ENCODE measurements around the gene EIF2AK3. TPM values are rescaled to one million over a fixed set of nuclear protein-coding genes. Genes with fewer than 3 reads are reported as not detected.
"Not testable (repeated sequence)": the region's sequence is repeated elsewhere in the genome, so short reads cannot be mapped to it uniquely, and the experiment has no call there.

Gene EIF2AK3
- total RNA-seq, 2 donors from 2014 or later = 32.4 to 34.1 TPM

DNA sequence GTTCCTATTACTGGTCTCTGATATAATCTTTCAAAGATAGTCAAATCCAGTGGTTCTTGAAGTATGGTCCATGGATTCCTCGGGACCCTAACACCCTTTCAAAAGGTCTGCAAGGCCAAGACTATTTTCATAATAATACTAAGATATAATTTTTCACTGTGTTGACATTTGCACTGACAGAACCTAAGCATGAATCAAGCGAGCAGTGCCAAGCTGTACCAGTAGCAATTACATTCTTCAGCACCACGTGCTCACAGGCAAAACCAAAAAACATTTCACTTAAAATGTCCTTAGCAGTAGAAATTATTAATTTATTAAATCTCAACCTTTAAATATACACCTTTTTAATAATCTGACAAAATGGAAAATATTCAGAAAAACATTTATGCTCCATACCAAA lies 59.1 kb downstream of the EIF2AK3 start:
- no peak for ATAC-seq
- DNase-seq (ENCODE audit: low spot score) = no peak
- no peaks in the 10 kb centered on the region for H3K27me3 Mint-ChIP-seq
- no peak overlapping the region for H3K27ac Mint-ChIP-seq
- no peak overlapping the region for H3K4me3 Mint-ChIP-seq
- H3K4me1 Mint-ChIP-seq (ENCODE audit: low read depth in 2 of 2) = peaks cover 0 to 3% of the 10 kb centered on the region in 2 donors
- peaks cover 23% of the 10 kb centered on the region for H3K36me3 Mint-ChIP-seq
- no peaks in the 10 kb centered on the region for H3K9me3 Mint-ChIP-seq

DNA sequence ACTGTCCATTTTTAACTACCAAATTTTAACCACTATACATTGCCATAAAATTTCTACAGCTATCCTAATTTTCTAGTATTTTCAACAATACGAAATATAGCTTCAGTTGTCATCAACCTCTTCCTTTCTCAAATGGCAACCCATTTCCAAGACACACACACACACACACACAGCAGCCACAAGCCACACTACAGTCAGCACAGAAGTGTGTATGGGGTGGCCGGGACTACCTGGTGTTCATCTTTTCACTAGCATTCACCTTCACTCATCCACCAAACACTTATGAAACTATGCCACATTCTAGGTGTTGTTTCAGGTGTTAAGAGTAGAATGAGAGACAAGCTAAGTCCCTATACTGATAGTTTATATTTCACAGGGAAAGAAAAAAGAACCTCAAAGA lies 62.9 kb downstream of the EIF2AK3 start:
- DNase-seq (ENCODE audit: low spot score) = no peak
- Mint-ChIP-seq H3K4me1 (ENCODE audit: low read depth in 2 of 2) (peaks cover 0 to 15% of the 10 kb centered on the region in 2 donors), H3K9me3 (no peaks in the 10 kb centered on the region), H3K27ac (no peak overlapping the region), H3K4me3 (no peak overlapping the region), H3K36me3 (peaks cover 8% of the 10 kb centered on the region), H3K27me3 (no peaks in the 10 kb centered on the region)
- peak in 1 of 2 donors; percentile 51 for ATAC-seq

DNA sequence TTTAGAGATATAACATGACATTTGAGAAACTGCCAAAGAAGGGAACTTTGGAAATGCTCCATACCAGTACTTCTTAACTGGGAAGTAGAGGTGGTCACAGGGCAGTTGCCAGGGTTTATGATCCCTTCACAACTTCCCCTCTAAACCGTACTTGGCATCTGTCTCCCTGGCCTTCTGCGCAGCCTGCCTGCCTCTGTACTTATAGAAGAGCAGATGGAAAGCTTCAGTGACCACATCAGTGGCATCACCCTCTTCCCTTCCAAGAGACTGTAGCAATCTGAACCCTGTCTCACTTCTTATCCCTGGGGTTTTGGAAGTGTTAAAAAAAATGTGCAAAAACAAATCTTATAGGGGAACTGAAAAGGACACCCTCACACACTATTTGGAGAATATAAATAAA lies 64.1 kb downstream of the EIF2AK3 start:
- H3K27me3 Mint-ChIP-seq = no peaks in the 10 kb centered on the region
- peaks cover 8% of the 10 kb centered on the region for H3K36me3 Mint-ChIP-seq
- H3K9me3 Mint-ChIP-seq = no peaks in the 10 kb centered on the region
- no peak for DNase-seq (ENCODE audit: low spot score)
- H3K4me1 Mint-ChIP-seq (ENCODE audit: low read depth in 2 of 2) = peaks cover 0 to 15% of the 10 kb centered on the region in 2 donors
- H3K4me3 Mint-ChIP-seq = no peak overlapping the region
- no peak overlapping the region for H3K27ac Mint-ChIP-seq
- ATAC-seq = no peak

DNA sequence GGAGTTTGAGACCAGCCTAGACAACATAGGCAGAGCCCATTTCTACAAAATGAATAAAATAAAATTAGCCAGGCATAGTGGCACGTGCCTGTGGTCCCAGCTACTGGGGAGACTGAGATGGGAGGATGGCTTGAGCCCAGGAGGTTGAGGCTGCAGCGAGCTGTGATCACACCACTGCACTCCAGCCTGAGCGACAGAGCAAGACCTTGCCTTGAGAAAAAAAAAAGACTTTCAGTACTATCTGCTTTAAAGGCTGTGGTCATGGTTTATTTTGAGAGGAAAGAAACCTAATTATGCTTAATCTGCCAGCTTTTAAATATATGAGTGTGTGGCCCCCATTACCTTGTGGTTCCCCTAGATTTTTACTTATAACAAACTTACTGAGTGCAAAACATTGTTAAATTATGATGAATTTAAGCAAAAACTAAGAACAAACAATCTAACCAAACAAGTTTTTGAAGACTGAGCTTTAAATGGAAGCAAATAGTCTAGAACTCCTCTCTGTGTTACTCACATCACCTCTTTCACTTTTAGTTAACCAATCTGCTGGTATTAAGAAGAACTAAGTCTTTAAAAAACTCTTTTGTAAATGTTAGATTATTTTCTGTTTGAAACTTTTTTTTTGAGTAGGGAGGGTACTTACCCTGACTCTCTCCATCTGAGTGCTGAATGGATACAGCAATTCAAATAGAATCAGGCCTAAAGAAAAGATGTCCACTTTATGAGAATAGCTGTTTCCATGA lies 65.4 kb downstream of the EIF2AK3 start:
- H3K4me3 Mint-ChIP-seq = peak overlapping the region; percentile 25
- DNase-seq (ENCODE audit: low spot score) (no peak), ATAC-seq (peak in 1 of 2 donors; percentile 54)
- peaks cover 0 to 15% of the 10 kb centered on the region in 2 donors for H3K4me1 Mint-ChIP-seq (ENCODE audit: low read depth in 2 of 2)
- no peaks in the 10 kb centered on the region for H3K27me3 Mint-ChIP-seq
- peak overlapping the region in 1 of 2 donors; percentile 45 for H3K27ac Mint-ChIP-seq
- no peaks in the 10 kb centered on the region for H3K9me3 Mint-ChIP-seq
- peaks cover 8% of the 10 kb centered on the region for H3K36me3 Mint-ChIP-seq

DNA sequence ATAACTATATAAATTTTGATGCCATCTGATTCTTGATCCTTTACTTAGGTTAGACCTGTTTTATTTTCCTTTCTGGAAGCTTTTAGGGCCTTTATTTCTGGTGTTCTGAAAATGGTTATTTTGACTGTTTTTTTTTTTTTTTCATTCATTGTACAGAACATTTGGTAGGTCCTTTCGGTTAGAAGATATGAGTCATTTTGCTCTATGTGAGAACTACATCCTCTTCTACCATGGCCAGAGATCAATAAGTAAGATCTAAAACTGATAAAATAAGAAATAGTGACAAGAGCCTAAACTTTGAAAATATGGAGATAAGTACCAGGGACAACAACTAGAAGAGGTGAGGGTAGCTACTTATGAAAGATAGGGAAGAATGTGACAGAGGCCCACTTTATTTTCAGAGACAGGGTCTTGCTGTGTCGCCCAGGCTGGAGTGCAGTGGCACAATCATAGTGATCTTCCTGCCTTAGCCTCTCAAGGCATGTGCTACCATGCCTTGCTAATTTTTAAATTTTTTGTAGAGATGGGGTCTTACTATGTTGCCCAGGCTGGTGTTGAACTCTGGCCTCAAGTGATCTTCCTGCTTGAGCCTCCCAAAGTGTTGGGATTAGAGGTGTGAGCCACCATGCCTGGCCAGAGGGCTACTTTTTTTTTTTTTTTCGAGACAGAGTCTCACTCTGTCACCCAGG lies 66.5 kb downstream of the EIF2AK3 start:
- Mint-ChIP-seq H3K9me3 (no peaks in the 10 kb centered on the region), H3K4me1 (ENCODE audit: low read depth in 2 of 2) (peaks cover 0 to 15% of the 10 kb centered on the region in 2 donors), H3K27me3 (no peaks in the 10 kb centered on the region), H3K27ac (peak overlapping the region; percentile 26 to 72), H3K4me3 (peak overlapping the region; percentile 62), H3K36me3 (peaks cover 13% of the 10 kb centered on the region)
- no peak for DNase-seq (ENCODE audit: low spot score)
- peak in 1 of 2 donors; percentile 65 for ATAC-seq

DNA sequence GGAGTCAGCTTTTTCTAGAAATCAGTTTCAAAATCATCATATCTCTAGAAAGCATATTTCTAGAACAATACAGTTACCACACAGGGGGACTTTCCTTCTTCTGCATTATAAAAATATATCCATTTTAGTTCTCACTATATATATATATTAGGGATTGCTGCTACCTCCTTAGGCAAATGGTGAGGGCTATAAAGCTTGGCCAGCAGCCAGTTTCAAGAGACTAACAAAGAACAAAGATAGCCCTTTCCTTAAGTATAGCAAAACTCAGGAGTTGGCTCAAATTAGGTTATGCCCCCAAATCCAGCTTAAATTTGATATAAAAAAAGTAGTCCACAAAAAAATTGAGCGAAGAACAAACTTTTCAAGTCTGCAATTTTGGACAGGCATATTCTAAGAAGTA lies 70.0 kb downstream of the EIF2AK3 start:
- no peak overlapping the region for H3K27ac Mint-ChIP-seq
- H3K4me3 Mint-ChIP-seq = no peak overlapping the region
- no peaks in the 10 kb centered on the region for H3K9me3 Mint-ChIP-seq
- ATAC-seq = no peak
- no peaks in the 10 kb centered on the region for H3K27me3 Mint-ChIP-seq
- H3K4me1 Mint-ChIP-seq (ENCODE audit: low read depth in 2 of 2) = peaks cover 0 to 10% of the 10 kb centered on the region in 2 donors
- no peak for DNase-seq (ENCODE audit: low spot score)
- H3K36me3 Mint-ChIP-seq = peaks cover 15% of the 10 kb centered on the region

DNA sequence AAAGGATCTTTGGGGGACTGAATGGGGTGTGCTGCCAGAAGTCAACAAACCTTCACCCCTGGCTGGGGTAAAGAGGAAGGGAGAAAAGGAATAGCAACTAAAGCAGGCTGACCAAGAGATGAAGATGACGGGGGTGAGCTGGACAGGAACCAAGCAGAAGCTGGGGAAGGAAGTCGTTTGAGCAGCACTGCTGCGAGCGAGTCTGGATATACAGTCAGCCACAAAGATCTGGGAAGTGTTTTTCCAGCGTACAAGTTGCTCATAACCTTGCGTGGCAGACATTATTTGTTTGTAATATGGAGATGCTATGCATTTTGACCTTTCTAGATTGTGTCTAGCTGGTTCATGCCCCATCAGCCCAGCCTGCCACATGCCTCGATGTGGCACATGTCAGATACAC lies 71.2 kb downstream of the EIF2AK3 start:
- DNase-seq (ENCODE audit: low spot score) = no peak
- Mint-ChIP-seq H3K4me1 (ENCODE audit: low read depth in 2 of 2) (peaks cover 0 to 7% of the 10 kb centered on the region in 2 donors), H3K9me3 (no peaks in the 10 kb centered on the region), H3K27ac (no peak overlapping the region), H3K36me3 (peaks cover 15% of the 10 kb centered on the region), H3K27me3 (peaks cover 0 to 3% of the 10 kb centered on the region in 2 donors), H3K4me3 (no peak overlapping the region)
- ATAC-seq = no peak

DNA sequence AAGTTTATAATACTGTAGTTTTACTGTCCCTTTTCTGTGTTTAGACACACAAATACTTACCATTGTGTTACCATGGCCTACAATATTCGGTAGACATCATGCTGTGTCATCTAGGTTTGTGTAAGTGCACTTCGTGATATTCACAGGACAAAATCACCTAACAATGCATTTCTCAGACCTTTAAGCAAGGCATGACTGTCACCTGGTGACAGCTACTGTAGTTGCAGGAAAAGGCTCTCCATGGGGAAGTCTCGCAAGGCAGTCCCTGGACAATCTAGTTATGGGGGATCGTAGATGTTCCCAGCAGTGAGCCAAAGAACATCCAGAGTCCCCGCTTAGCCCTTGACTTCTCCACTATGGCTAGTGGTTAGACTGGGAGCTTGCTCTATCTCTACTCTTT lies 73.1 kb downstream of the EIF2AK3 start:
- no peak for ATAC-seq
- Mint-ChIP-seq H3K9me3 (no peaks in the 10 kb centered on the region), H3K27ac (no peak overlapping the region), H3K27me3 (peaks cover 13 to 14% of the 10 kb centered on the region in 2 donors), H3K36me3 (peaks cover 7% of the 10 kb centered on the region), H3K4me1 (ENCODE audit: low read depth in 2 of 2) (no peaks in the 10 kb centered on the region), H3K4me3 (no peak overlapping the region)
- no peak for DNase-seq (ENCODE audit: low spot score)

DNA sequence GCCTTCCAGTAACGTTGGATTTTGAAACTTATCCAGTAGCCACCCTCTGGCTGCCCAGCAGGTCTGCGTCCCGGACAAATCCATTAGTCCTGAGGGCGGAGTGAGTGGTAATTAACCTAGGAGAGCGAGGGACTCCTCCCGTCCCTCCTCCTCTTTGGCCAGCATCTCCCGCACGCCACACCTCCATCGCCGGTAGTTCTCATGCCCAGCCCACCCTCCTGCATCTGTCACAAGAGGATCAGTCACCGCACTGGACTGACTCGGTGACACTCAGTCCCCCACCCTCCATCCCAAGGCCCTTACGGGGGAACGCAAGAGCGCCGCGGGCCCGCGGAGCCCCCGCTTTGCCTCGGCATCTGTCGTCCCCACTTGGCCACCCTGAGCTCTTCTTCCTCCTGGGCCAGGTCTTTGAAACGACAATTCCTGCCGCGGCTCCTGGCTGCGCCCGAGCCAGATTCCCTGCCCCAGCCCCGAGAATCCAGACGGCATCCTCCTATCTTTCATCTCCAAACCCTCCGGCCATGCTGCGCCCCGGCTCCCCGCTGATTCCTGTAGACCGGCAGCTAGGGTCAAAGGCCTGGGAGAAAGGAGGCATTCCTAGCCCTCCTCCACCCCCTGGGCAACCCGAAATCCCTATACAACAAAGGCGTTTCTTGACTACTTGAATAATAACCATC lies 77.5 kb downstream of the EIF2AK3 start:
- Mint-ChIP-seq H3K36me3 (no peaks in the 10 kb centered on the region), H3K27me3 (peaks cover 14 to 19% of the 10 kb centered on the region in 2 donors), H3K4me1 (ENCODE audit: low read depth in 2 of 2) (no peaks in the 10 kb centered on the region), H3K27ac (no peak overlapping the region), H3K9me3 (no peaks in the 10 kb centered on the region), H3K4me3 (no peak overlapping the region)
- ATAC-seq (peak in 1 of 2 donors; percentile 47), DNase-seq (ENCODE audit: low spot score) (no peak)

DNA sequence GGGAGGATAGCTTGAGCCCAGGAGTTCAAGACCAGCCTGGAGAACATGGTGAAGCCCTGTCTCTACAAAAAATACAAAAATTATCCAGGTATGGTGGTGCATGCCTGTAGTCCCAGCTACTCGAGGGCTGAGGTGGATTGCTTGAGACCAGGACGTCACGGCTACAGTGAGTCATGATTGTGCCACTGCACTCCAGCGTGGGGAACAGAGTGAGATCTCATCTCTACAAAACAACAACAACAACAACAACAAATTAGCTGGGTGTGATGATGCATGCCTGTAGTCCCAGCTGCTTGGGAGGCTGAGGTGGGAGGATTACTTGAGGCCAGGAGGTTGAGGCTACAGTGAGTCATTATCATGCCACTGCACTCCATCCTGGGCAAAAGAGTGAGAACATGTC lies 81.0 kb downstream of the EIF2AK3 start:
- not testable (repeated sequence) for H3K9me3 Mint-ChIP-seq; H3K27ac Mint-ChIP-seq; DNase-seq (ENCODE audit: low spot score); H3K36me3 Mint-ChIP-seq; ATAC-seq; H3K4me1 Mint-ChIP-seq (ENCODE audit: low read depth in 2 of 2); H3K4me3 Mint-ChIP-seq
- peaks cover 14 to 29% of the 10 kb centered on the region in 2 donors for H3K27me3 Mint-ChIP-seq

DNA sequence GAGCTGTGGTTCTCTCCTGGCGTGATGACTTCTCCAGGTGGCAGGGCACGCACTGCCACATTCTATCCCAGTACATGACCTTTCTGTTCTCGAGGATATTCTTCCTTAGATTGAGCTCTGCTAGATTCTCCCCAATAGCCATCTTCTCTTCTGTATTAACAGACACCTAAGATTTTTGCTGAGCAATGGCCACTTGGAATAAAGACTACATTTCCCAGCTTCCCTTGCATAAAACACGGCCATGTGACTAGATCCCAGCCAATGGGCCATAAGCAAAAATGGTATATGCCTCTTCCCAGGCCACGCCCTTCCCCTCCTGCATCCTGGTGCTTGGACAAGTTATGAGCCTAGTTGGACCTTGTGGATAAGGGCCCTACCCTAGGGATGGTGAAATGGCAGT lies 82.1 kb downstream of the EIF2AK3 start:
- peaks cover 9 to 26% of the 10 kb centered on the region in 2 donors for H3K27me3 Mint-ChIP-seq
- H3K4me1 Mint-ChIP-seq (ENCODE audit: low read depth in 2 of 2) = no peaks in the 10 kb centered on the region
- H3K36me3 Mint-ChIP-seq = no peaks in the 10 kb centered on the region
- H3K9me3 Mint-ChIP-seq = no peaks in the 10 kb centered on the region
- H3K4me3 Mint-ChIP-seq = no peak overlapping the region
- DNase-seq (ENCODE audit: low spot score) = no peak
- no peak for ATAC-seq
- no peak overlapping the region for H3K27ac Mint-ChIP-seq

DNA sequence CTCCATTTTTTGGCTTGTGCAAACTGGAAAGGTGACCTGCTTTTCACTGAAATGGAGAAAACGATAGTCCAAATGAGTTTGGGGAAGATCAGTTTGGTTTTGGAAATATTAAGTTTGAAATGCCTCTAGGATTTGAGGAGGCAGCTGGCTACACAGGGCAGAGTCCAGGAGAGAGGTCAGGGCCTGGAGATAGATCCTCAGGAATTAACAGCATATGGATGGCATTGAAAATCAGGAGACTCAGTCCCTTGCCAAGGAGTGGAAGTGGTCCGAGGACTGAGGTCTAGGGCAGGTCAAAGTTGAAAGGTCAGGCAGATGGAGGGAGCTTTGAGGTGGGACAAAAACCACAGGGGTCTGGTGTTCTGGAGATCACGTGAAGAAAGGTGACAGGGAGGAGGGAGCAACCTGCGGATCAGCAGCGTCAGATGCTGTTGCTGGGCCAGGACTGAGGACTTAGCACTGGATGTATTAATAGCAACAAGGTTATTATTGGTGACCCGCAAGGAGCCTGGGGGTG lies 83.7 kb downstream of the EIF2AK3 start:
- Mint-ChIP-seq H3K36me3 (no peaks in the 10 kb centered on the region), H3K27ac (no peak overlapping the region), H3K4me3 (no peak overlapping the region), H3K4me1 (ENCODE audit: low read depth in 2 of 2) (no peaks in the 10 kb centered on the region), H3K9me3 (no peaks in the 10 kb centered on the region), H3K27me3 (peaks cover 0 to 18% of the 10 kb centered on the region in 2 donors)
- no peak for ATAC-seq
- no peak for DNase-seq (ENCODE audit: low spot score)

DNA sequence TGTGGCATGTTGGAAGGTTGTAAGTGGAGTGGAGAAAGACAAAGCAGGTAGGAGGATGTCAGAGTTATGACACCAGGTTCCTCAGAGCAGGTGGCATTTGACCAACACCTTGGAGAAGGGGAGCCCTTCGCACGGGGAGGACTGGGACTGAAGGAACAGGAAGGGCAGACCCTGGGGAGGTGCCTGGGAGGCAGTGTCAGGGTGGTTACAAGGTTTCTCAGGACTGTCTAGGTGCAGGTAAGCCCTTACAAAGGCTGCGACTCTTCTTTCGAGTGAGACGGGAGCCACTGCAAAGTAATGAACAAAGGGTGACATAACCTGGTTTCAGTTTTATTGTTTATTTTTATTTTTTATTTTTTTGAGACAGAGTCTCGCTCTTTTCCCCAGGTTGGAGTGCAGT lies 84.6 kb downstream of the EIF2AK3 start:
- H3K9me3 Mint-ChIP-seq = no peaks in the 10 kb centered on the region
- ATAC-seq (no peak), DNase-seq (ENCODE audit: low spot score) (no peak)
- H3K4me3 Mint-ChIP-seq = no peak overlapping the region
- H3K36me3 Mint-ChIP-seq = no peaks in the 10 kb centered on the region
- H3K27ac Mint-ChIP-seq = no peak overlapping the region
- H3K27me3 Mint-ChIP-seq = peaks cover 0 to 25% of the 10 kb centered on the region in 2 donors
- H3K4me1 Mint-ChIP-seq (ENCODE audit: low read depth in 2 of 2) = no peaks in the 10 kb centered on the region

DNA sequence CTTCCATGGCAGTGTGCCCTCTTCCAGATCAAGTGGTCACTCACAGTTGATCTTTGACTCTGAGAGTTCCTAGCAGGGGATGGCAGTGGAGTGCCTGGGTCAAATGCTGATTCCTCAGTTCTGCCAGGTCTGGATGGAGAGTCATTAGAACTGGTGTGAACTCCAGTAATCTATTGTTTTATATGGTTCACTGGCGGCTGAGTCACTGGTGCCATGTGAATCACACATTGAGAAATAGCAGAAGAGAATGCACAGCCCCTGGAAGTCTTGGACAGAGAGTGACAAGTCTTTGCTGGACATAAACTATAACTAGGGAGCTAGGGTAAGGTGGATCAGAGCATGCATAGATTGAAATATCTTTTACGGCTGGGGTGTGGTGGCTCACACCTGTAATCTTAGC lies 86.9 kb downstream of the EIF2AK3 start:
- peaks cover 0 to 27% of the 10 kb centered on the region in 2 donors for H3K27me3 Mint-ChIP-seq
- no peak overlapping the region for H3K4me3 Mint-ChIP-seq
- H3K4me1 Mint-ChIP-seq (ENCODE audit: low read depth in 2 of 2) = no peaks in the 10 kb centered on the region
- no peaks in the 10 kb centered on the region for H3K9me3 Mint-ChIP-seq
- no peak overlapping the region for H3K27ac Mint-ChIP-seq
- no peak for ATAC-seq
- no peaks in the 10 kb centered on the region for H3K36me3 Mint-ChIP-seq
- DNase-seq (ENCODE audit: low spot score) = no peak
